GM18907 (cell line): Measurements from ENCODE around the gene CREB3L1.

ENCODE experiments used
- ATAC-seq: cut with Tn5 transposase; IDR thresholded peaks from one replicate; pipeline ENCODE4 v1.9.1; 2021; ENCODE audit warnings: mild to moderate bottlenecking, moderate library complexity; ENCODE audit not compliant: unreplicated experiment

CREB3L1 gene, protein sequence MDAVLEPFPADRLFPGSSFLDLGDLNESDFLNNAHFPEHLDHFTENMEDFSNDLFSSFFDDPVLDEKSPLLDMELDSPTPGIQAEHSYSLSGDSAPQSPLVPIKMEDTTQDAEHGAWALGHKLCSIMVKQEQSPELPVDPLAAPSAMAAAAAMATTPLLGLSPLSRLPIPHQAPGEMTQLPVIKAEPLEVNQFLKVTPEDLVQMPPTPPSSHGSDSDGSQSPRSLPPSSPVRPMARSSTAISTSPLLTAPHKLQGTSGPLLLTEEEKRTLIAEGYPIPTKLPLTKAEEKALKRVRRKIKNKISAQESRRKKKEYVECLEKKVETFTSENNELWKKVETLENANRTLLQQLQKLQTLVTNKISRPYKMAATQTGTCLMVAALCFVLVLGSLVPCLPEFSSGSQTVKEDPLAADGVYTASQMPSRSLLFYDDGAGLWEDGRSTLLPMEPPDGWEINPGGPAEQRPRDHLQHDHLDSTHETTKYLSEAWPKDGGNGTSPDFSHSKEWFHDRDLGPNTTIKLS

DNA sequence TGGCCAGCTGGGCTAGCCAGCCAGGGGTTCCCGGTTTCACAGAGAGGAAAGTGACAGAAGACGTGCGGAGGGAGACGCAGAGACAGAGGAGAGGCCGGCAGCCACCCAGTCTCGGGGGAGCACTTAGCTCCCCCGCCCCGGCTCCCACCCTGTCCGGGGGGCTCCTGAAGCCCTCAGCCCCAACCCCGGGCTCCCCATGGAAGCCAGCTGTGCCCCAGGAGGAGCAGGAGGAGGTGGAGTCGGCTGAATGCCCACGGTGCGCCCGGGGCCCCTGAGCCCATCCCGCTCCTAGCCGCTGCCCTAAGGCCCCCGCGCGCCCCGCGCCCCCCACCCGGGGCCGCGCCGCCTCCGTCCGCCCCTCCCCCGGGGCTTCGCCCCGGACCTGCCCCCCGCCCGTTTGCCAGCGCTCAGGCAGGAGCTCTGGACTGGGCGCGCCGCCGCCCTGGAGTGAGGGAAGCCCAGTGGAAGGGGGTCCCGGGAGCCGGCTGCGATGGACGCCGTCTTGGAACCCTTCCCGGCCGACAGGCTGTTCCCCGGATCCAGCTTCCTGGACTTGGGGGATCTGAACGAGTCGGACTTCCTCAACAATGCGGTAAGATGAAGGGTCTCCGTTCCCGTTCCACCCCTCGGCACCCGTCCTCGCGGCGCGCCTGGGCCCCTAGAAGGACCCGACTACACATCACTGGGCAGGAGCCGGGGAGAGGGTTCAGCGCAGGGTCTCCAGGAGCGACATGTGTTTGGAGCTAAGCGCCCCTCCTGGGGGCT, at the start of gene CREB3L1:
Gene CREB3L1, plus strand, starts transcription at position 41 of the 765 bp plus-strand sequence. Its CDS starts 450 bp downstream, at position 491.
- ATAC-seq = peak; percentile 46

DNA sequence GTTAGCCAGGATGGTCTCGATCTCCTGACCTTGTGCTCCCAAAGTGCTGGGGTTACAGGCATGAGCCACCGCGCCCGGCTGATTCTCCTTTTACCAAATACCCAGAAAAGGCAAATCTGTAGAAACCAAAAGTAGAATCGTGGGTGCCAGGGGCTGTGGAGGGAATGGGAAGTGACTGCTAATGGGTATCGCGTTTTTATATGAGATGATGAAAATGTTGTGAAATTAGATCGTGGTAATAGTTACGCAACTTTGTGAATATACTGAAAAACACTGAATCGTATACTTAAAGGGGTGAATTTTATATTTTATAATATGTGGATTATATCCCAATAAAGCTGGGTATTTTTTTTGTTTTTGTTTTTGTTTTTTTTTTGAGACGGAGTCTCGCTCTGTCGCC, 48.2 kb upstream of the CREB3L1 start:
- ATAC-seq = no peak

DNA sequence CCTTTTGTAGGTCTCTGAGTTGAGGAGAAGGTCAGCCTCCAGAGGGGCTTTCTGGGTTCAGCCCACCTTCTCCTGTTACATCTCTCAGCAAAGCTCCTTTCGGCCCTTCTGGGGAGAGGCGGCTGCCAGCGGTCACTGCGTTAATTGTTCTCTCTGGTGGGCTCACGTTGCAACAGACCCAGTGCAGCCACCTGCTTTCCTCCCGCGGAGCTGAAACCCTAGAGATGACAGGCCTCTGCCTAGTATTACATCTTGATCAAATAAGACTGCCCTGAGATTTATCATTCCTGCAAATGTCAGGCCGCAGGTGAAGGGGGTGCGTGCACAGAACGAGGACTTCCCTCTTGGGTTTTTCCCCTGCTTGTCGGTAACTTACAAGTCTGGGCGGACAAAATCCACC, 43.2 kb upstream of the CREB3L1 start:
- no peak for ATAC-seq

DNA sequence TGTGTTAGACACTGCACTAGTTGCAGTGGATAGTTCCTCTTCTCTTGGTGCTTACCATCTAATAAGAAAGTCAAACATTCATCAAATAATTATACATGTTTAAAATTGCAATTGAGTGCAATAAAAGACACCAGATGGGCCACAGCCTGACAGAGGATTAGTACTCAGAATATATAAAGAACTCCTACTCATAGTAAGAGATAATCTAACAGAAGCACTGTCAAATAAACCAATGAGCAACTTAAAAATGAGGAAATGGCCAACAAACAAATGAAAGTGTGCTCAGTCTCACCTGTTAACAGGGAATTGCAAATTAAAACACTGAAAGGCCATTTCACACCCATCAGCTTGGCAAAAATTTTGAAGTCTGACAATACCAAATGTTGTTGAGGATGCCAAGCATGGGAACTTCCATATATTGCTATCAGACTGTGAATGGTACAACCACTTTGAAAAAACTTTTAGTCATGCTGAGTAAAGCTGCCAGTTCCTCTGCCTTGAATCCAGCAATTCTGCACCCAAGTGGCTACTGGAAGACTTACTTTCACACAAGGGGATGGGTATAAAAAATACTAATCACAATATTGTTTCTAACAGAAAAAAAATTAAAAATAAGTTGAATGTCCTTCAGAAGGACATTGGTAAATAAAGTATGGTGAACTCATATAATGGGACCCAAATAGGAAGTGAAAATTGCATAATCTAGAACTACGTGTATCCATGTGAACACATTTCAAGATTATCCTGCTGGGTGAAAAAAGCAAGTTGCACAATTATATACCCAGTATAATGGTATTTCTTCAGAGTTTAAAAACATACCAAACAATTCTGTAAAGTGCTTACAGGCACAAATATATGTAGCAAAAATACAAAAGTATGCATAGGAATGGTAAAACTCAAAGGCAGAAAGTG, 41.4 kb upstream of the CREB3L1 start:
- ATAC-seq = no peak

DNA sequence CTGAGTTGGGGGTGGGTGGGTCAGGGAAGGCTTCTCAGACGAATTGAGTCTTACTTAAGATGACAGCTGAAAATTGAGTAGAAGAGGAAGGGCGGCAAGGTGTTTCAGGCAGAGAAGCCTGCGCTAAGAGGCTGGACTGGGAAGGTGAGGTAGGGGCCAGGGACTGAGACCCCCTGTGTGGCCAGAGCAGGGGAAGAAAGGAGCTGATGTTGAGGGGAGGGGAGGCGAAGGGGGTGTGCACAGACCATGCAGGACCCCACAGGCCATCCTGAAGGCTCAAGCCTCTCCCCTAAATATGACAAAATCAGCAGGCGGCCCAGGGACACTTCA, 40.6 kb upstream of the CREB3L1 start:
- ATAC-seq = no peak

DNA sequence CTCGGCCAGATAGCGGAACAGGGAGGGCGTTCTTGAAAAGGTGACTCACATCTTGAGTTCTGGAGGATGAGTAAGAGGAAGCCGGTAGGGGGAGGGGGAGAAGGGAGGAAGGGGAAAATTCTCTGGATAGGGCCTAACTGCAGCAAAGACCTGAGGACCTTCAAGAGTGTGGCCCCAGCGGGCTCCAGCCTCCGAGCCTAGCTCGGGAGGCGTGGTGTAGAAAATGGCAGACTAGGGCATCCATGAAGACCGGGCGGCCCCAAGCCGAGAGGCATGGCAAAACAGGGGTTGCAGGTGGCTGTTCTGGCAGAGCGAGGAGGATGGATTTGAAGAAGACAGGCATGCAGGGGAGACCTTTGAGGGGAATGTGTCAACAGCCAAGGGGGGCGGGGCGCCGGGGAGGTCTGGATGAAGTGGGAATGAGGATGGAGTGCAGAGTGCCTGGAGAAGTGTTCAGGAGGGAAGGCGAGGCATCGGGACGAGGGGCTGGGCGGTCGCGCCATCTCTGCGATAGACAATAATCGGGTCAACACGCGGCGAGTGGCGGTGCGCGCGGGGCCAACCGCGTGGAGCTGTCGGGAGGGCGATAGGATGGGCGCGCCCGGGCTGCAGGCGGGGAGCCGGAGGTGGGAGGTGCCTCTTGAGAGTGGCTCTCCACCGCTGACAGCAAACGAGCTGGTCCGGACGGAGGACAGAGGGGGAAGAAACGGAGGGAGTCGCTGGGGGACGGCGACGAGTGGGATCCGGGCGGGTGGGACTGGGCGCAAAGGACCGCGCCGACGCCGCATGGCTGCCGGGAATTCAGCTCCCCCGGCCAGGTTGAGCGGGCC, 40.0 kb upstream of the CREB3L1 start:
- no peak for ATAC-seq

DNA sequence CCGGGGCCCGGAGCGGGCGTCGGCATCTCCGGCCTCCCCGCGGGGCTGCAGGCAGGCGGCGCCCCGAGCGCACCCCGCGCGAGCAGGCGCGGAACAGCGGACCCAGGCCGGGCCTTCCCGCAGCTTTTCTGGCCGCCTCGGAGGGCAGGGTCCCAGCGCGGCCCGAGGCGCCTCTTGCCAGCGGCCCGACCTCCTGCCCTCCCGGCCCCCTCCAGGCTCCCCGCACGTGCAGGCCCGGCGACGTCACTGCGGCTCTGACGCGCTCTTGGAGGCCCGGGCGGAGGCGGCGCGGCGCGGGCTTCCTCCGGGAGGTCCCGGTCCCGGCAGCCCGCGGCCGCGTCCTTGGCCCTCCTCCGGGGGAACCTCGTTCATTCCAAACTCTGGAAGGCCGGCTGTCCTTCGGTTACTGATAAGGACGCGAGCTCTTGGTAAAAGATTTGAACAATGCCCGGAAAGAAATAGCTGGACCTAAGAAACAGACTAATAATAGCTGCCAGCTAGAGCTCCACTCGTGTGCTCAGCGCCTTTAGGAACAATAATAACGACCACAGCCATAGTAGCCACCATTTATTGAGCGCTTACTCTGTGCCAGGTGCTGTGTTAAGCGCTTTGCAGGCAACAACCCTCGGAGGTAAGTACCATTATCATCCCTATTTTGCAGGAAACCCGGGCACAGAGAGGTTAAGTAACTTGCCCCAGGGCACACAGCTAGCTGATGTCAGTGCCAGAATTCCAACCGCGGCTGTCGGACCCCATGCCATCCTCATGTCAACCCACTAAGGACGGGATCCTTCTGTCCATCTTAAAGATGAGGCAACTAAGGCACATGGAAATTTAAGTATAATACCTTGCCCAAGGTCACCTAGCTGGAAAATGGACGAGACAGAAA, 39.1 kb upstream of the CREB3L1 start:
- ATAC-seq = no peak

DNA sequence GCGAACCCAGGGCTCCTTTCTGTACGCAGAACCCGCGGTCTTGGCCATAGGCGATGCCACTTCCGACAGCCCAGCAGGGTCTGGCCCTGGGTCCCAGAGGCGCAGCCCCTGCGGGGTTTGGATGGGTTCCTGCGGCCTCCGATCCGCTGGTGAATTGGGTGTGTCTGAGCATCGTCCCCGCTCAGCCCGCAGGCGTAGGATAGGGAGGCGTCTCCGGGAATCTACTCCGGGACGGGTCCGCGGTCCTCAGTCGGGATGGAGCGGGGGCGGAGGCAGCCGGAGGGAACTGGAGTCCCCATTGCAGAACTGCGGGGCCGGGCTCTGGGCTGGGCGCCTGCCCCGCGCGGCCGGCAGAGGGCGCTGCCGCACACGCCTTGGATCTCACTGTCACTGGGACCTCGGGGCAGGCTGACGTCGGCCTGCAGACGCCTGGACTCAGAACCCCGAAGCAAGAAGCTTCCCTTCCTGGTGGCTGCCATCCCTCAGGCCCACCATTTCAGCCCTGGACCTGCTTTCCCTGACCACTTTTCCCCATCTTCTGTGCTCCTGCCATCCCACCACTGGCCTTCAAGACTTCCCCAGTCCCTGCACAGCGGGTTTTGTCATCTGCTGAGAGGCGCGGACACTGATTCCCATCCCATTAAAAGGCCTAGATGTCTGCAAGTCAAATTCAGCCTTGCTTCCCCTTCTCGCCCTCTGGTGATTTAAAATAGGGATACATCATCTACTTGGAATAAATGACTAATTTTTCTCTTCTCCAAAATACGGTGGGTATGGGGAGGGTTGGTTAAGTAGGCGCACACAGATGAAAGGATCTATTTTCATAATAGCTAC, 38.3 kb upstream of the CREB3L1 start:
- peak; percentile 77 for ATAC-seq

DNA sequence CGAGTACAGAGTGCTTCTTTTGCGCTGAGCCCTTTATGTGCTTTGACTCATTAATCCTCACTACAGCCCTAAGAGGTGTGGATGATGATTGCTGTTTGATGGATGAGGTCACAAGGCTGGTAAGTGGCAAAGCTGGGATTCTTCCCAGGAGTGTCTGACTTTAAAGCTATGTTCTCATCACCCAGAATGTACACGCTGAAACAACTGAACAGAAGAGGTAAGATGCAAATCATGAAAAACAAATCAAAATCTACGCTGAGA, 37.7 kb upstream of the CREB3L1 start:
- ATAC-seq = no peak

DNA sequence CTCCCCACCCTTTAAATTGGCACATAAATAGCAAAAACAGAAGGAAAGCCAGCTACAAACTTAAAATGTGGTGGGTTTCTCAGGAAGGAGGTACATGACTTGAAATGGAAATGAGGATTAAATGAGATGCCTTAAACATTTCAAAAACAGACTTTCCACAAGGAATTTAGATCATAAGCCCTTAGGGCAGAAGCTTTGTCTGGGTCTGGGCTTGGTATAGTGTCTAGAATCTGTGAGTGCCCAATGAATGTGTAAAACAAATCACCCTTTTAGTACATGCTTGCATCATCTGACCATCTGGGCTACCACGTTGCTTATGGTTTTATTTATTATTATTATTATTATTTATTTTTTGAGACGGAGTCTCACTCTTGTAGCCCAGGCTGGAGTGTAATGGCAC, 37.1 kb upstream of the CREB3L1 start:
- ATAC-seq = no peak

DNA sequence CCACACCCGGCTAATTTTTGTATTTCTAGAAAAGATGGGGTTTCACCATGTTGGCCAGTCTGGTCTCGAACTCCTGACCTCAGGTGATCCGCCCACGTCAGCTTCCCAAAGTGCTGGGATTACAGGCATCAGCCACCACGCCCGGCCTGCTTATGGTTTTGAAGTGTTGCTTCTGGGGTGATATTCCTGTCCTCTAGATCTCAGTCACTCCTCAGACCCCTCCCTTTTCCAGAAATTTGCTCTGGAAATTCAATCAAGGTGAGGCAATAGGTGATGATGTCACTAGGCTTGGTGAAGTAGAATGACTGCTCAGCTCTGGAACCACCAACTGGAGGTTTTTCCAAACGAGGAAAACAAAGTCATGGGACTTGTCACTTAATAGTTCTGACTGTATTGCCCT, 36.6 kb upstream of the CREB3L1 start:
- no peak for ATAC-seq

DNA sequence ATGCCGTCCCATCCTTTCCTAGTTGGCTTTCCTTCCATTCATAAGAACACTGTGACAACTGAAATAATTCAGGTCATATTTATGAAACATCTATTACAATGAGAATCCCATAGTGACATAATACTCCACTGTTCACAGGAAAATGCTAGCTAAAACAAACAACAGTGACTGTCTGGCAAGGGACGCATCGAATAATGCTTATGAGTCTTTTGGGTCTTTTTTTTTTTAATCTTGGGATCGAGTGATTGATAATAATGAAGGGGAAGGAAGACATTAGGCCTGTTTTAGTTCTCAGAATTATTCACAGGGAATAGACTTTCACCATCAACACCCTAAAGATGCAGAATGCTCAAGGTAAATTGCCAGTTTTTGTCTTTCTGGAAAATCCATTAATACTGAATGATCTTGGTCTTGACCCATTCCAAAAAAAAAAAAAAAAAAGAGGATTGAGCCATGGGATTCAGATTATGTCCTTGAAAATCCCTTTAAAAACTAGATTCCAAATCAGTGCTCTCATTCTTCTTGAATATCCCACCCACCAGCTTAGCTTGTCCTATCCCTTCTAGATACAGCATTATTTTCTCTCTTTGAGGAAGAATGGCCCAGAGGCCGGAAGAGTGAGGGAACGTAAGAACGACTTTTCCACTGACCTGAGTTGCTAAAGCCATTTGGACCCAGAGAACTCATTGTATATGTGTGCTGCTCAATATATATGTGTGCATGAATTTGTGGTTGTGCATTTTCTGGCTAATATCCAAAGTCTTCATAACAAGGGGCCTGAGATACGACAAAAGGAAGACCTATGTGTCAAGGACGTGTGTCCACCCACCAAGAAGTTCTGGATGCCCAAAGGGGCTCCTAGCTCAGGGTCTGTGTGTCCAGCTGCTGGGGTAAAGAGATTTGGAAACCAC, 35.2 kb upstream of the CREB3L1 start:
- ATAC-seq = no peak

DNA sequence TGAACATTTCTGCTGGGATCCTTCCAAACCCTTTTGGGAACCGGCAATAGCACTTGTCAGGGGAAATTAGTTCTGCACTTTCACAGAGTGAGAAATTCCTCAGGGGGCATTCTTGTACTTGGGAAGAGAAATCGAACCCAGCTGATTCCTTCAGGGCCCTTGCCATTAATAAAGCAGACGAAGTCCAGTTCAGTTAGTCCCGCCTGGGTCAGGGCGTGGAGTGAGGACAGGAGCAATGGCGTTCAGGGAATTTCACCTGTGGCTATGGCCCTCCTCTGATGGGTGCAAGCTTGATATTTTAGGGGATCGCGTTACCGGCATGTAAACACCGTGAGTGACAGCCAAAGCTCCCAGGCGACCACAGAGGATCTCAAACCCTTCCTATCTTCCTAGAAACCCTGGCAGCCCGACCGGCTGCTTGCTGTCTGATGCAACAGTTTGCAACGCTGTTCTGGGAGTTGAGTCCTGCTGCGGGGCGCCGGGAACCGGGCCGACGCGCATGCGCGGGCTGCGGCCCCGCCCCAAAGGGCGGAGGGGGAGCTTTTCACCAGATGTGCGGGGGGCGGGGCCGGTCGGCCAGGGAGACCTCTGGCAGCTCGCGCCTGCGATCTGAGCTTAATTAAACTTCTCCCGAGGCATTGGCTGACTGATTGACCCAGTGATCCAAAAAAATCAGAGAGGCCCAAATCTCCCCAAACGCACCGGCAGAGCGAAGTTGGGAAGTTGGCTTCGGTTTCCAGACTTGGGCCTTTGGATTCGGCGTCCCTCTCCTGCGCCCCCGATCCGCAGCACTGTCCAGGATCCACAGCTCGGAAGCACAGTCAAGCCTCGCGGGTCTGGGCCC, 34.3 kb upstream of the CREB3L1 start:
- ATAC-seq = peak; percentile 74

DNA sequence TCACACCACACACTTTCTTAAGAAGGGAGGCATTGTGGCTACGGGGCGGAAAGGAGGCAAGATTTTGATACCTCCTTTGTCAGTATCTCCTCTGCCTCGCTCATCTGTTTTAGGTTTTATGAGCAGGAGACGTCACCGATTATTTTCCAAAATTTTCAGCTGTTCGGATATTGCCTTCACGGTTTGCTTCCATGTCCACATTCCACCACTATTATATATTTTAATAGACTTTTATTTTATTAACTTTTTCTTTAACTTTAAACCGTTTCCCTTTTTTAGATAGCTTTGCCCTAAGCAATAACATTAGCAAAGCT, 33.7 kb upstream of the CREB3L1 start:
- no peak for ATAC-seq

DNA sequence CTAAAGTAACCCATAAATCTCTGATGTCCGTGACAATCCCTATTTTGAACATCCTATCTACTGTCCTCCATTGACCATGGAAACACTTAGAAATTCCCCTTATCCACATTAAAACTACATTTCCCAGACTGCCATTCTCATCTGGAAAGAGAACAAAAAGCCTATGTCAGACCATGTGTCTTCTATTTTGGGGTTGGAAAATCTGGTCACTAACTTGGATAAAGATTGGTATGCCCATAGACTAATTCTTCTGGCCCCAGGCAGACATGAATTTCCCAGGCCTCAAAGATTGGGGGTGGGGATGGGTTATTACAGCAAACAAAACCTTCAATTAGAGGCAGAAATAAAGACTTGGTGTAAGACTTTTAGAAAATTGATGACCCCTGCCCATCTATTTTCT, 30.9 kb upstream of the CREB3L1 start:
- ATAC-seq = no peak

DNA sequence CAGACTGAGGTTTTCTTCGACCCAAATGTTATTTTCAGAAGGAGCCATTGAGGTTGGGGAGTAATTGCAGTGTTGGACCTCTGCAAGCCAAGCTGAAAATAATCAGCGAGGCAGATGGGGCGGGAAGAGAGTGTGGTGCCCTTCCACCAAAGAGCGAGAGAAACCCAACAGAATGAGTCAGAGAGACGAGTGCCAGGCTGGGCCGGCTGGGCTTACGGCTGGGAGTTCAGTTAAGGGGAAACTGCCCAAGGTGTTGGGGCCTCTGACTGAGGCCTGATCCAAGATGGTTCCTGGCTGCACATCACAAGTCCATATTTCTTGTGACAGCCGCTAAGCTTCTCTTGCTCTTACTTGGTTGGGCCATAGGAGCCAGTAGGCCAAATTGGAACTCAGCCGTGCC, 30.4 kb upstream of the CREB3L1 start:
- no peak for ATAC-seq

DNA sequence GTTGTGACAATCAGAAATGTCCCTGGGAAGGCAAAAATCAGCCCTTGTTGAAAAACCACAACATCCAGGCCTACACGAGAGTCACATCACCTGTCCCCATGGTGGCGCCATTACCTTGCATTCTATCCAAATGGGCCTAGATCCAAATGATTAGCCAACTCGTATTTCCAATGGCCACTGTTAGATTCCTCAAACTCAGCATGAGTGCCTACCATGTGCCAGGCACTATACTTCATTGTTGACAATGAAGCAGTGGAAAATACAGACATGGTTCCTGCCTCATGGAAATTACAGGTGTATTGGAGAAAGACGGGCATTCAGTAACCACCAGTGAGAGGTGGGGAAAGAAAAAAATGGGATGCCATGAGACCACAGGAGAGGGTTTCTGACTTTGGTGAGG, 29.8 kb upstream of the CREB3L1 start:
- ATAC-seq = no peak
